Measurements from ENCODE around the gene SLC43A2. TPM values are rescaled to one million over a fixed set of nuclear protein-coding genes. Genes with fewer than 3 reads are reported as not detected.

Gene SLC43A2
- total and polyA plus RNA-seq, 4 donors = 0.63 to 7.9 (median 4.7) TPM

DNA sequence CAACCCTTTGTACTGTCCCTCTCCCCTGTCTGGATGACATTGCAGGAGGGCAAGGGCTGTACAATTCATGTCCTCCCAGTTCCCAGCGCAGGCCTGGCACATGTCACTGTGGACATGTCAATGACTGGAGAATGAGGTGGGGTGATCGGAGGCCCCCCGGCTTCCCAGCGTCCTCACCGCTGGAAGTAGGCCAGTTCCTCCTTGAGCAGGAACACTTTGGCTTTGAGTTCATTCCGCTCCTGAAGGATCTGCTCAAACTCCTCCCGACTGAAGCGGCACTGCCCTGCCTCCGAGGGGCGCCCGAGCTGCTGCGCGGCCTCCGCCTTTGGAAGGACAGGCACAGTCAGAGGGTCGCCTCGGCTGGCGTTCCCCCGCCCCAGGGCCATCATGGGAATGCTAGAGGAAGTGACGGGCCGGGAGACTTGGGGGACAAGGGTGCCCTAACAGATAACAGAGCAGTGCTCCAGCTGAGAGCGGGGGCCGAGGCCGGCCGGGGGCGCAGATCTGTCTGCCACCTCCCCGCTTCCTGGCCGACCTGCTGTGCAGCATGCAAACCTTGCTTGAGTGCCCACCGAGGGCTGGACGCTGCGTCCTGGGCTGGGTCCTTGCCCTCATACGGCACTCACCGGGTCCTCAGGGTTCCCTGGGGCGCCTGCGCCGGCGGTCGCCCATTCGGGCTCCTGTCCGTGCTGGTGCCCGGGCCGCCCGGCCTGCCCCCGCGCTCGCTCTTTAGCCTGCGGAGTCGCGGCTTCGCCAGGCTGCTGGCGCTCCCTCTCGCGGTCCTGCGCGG is 19.7 kb upstream of the SLC43A2 start (continued):
- TF ChIP-seq, protein P1, sequence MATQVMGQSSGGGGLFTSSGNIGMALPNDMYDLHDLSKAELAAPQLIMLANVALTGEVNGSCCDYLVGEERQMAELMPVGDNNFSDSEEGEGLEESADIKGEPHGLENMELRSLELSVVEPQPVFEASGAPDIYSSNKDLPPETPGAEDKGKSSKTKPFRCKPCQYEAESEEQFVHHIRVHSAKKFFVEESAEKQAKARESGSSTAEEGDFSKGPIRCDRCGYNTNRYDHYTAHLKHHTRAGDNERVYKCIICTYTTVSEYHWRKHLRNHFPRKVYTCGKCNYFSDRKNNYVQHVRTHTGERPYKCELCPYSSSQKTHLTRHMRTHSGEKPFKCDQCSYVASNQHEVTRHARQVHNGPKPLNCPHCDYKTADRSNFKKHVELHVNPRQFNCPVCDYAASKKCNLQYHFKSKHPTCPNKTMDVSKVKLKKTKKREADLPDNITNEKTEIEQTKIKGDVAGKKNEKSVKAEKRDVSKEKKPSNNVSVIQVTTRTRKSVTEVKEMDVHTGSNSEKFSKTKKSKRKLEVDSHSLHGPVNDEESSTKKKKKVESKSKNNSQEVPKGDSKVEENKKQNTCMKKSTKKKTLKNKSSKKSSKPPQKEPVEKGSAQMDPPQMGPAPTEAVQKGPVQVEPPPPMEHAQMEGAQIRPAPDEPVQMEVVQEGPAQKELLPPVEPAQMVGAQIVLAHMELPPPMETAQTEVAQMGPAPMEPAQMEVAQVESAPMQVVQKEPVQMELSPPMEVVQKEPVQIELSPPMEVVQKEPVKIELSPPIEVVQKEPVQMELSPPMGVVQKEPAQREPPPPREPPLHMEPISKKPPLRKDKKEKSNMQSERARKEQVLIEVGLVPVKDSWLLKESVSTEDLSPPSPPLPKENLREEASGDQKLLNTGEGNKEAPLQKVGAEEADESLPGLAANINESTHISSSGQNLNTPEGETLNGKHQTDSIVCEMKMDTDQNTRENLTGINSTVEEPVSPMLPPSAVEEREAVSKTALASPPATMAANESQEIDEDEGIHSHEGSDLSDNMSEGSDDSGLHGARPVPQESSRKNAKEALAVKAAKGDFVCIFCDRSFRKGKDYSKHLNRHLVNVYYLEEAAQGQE (IDR thresholded peaks at IDR 0.05) = no peak
- TF ChIP-seq, protein P2, sequence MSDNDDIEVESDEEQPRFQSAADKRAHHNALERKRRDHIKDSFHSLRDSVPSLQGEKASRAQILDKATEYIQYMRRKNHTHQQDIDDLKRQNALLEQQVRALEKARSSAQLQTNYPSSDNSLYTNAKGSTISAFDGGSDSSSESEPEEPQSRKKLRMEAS (IDR thresholded peaks at IDR 0.05) = no peak
- TF ChIP-seq, protein P3, sequence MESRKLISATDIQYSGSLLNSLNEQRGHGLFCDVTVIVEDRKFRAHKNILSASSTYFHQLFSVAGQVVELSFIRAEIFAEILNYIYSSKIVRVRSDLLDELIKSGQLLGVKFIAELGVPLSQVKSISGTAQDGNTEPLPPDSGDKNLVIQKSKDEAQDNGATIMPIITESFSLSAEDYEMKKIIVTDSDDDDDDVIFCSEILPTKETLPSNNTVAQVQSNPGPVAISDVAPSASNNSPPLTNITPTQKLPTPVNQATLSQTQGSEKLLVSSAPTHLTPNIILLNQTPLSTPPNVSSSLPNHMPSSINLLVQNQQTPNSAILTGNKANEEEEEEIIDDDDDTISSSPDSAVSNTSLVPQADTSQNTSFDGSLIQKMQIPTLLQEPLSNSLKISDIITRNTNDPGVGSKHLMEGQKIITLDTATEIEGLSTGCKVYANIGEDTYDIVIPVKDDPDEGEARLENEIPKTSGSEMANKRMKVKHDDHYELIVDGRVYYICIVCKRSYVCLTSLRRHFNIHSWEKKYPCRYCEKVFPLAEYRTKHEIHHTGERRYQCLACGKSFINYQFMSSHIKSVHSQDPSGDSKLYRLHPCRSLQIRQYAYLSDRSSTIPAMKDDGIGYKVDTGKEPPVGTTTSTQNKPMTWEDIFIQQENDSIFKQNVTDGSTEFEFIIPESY (IDR thresholded peaks at IDR 0.05) = no peak
- no peak for TF ChIP-seq HNF4A (conservative IDR thresholded peaks at IDR 0.05)

DNA sequence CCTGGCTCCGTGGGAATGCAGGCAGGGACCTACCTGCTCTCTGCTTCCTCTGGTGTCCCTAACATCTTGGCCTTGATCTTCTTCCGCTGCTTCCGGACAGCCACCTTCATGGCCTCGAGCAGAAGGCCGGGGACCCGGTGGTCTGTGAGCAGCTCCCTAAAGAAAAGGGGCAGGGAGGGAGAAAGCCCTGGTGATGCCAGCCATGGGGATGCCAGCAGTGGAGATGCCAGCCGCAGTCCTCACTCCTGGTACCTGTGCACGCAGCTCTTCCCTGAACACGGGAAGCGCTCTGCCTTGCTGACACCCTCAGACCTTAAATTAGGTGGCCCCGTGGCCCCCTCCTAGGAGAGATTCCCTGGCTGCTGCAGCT is 19.2 kb upstream of the SLC43A2 start:
- peaks cover 11 to 63% (median 41%) of the 10 kb centered on the region in 4 donors for H3K4me1 ChIP-seq (ENCODE audit: control insufficient read depth in 4 of 4, insufficient read depth in 4 of 4, low read length in 3 of 4)
- H3K27me3 ChIP-seq (ENCODE audit: control insufficient read depth in 4 of 4, insufficient read depth in 4 of 4, low read length in 3 of 4) = no peaks in the 10 kb centered on the region
- H3K36me3 ChIP-seq (ENCODE audit: control insufficient read depth in 4 of 4, insufficient read depth in 3 of 4, low read depth in 1 of 4, low read length in 3 of 4) = peaks cover 9 to 23% (median 20%) of the 10 kb centered on the region in 4 donors
- peak overlapping the region in 1 of 2 donors; percentile 66 for H3K27ac ChIP-seq (ENCODE audit: low read depth in 1 of 2, low read length in 2 of 2)
- no peak for TF ChIP-seq GABPA (IDR thresholded peaks at IDR 0.05 in 1 of 2, conservative IDR thresholded peaks at IDR 0.05 in 1 of 2)
- TF ChIP-seq, protein P3 (IDR thresholded peaks at IDR 0.05) = no peak
- no peak for DNase-seq (ENCODE audit: low spot score)
- no peak overlapping the region for H3K9ac ChIP-seq (ENCODE audit: low read depth in 1 of 2, low read length in 2 of 2)
- H3K9me3 ChIP-seq (ENCODE audit: control insufficient read depth in 4 of 4, low read length in 3 of 4) = no peaks in the 10 kb centered on the region
- H3K4me3 ChIP-seq (ENCODE audit: low read depth in 1 of 3, low read length in 3 of 3) = no peak overlapping the region
- WGBS = 85% methylated on average over 11 of the region's 11 CpGs

DNA sequence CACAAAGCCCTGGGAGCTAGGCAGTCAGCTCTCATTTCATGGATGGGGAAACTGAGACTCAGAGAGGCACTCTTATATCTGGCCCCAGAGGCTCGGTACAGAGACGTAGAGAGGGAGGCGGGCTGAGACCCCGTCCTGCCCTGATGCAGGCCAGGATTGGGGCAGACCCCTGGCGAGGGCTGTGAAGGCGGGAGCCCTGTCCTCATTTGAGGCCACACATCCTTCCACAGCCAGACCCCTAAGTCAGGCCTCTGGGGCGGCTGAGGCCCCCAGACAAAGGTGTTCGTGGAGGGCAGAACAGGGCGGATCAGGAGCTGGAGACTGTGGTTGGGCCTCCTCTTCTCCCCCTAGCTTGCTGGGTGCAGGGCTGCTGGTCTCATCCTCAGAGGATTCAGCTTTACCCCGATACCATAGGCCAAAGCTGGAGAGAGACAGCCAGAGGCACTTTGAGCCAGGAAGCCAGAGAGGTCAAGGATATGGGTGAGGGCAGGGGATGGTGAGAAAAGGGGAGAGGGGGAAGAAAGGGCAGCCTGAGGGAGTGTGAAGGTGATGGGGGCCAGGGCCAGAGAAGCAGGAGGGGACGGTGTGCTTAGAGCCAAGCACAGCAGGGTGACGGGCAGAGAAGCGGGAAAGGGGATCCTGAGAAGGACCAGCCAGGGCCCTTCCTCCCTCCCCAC is 17.7 kb upstream of the SLC43A2 start:
- Histone ChIP-seq H3K9ac (ENCODE audit: low read depth in 1 of 2, low read length in 2 of 2) (no peak overlapping the region), H3K9me3 (ENCODE audit: control insufficient read depth in 4 of 4, low read length in 3 of 4) (no peaks in the 10 kb centered on the region), H3K4me1 (ENCODE audit: control insufficient read depth in 4 of 4, insufficient read depth in 4 of 4, low read length in 3 of 4) (peaks cover 11 to 59% (median 34%) of the 10 kb centered on the region in 4 donors), H3K27me3 (ENCODE audit: control insufficient read depth in 4 of 4, insufficient read depth in 4 of 4, low read length in 3 of 4) (no peaks in the 10 kb centered on the region), H3K27ac (ENCODE audit: low read depth in 1 of 2, low read length in 2 of 2) (peak overlapping the region; percentile 42 to 69), H3K36me3 (ENCODE audit: control insufficient read depth in 4 of 4, insufficient read depth in 3 of 4, low read depth in 1 of 4, low read length in 3 of 4) (peaks cover 7 to 11% (median 9%) of the 10 kb centered on the region in 4 donors), H3K4me3 (ENCODE audit: low read depth in 1 of 3, low read length in 3 of 3) (no peak overlapping the region)
- no peak for DNase-seq (ENCODE audit: low spot score)
- 84% methylated on average over 13 of the region's 13 CpGs for WGBS
- no peak for TF ChIP-seq NR2F2 (IDR thresholded peaks at IDR 0.05)

All from liver (tissue), 9 donors.